Uterus (tissue), 2 donors: ENCODE results near the gene SH3BGRL2.

Experiments
- CTCF ChIP-seq, 4 experiments: fragments of 200-600 bp in 2 of 4; fragments of 450-650 bp in 2 of 4; sonication (generic) in 2 of 4; IDR thresholded peaks; one replicate each; pipeline ENCODE4 v1.5.1; 2016 to 2019; ENCODE audit warnings: antibody characterized with exemption in 4 of 4, mild to moderate bottlenecking in 2 of 4, moderate library complexity in 1 of 4
- POLR2A ChIP-seq, 2 donors: fragments of 450-650 bp; IDR thresholded peaks; one replicate each; pipeline ENCODE4 v1.6.1; 2016; ENCODE audit warnings: antibody characterized with exemption in 2 of 2, mild to moderate bottlenecking in 1 of 2, moderate library complexity in 1 of 2

DNA sequence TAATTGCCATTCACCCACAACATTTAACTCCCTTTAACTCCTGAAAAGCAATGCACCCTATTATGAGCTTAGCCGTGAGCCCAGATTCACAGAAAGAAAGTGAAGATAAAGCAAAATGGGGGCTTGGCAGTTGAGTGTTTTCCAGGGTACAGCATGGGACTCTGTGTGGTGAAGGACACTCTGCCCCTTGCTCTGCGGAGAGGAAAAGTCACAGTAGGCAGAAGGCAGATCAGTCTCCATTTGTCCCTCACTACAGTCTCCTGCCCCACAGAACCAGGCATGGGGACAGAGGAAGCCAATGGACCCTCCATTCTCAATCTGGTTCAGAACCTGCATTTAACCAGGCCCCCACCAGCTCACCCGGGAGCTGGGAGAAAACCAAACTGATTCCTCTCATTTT, 30.8 kb upstream of the SH3BGRL2 start:
- TF ChIP-seq CTCF (IDR thresholded peaks at IDR 0.05) (no peak), POLR2A (IDR thresholded peaks at IDR 0.05) (no peak)
